ENCODE data around the gene CAMTA1. TPM values are rescaled to one million over a fixed set of nuclear protein-coding genes. Genes with fewer than 3 reads are reported as not detected.

The CAMTA1 gene
- total and polyA plus RNA-seq, 4 donors, result 48.1 to 140 (median 52.3) TPM

GRCh38 chr1:7313826-7314225 lies 528.6 kb downstream of the CAMTA1 start:
- Histone ChIP-seq H3K9ac (ENCODE audit: insufficient read depth in 1 of 2, low read length in 2 of 2) (no peak overlapping the region), H3K4me3 (no peak overlapping the region), H3K27ac (ENCODE audit: low read depth in 1 of 2, low read length in 1 of 2) (no peak overlapping the region), H3K27me3 (ENCODE audit: control insufficient read depth in 3 of 3, insufficient read depth in 3 of 3, low read length in 2 of 3) (no peaks in the 10 kb centered on the region), H3K9me3 (ENCODE audit: control insufficient read depth in 4 of 4, insufficient read depth in 3 of 4, low read length in 3 of 4) (no peaks in the 10 kb centered on the region), H3K4me1 (ENCODE audit: control insufficient read depth in 5 of 5, insufficient read depth in 5 of 5, low read length in 5 of 5) (no peaks in the 10 kb centered on the region), H3K36me3 (ENCODE audit: control insufficient read depth in 4 of 4, insufficient read depth in 4 of 4, low read length in 4 of 4) (no peaks in the 10 kb centered on the region)
- no peak for TF ChIP-seq CTCF (IDR thresholded peaks at IDR 0.05; ENCODE audit: control extremely low read depth, extremely low read depth)
- no peak for DNase-seq
- ATAC-seq (ENCODE audit: insufficient read depth, low FRiP score), result no peak
- 91 to 95% methylated on average over 5 of the region's 5 CpGs for WGBS, 2 donors

GRCh38 chr1:7315316-7315715 lies 530.1 kb downstream of the CAMTA1 start:
- Histone ChIP-seq H3K27ac (ENCODE audit: low read depth in 1 of 2, low read length in 1 of 2) (no peak overlapping the region), H3K4me3 (no peak overlapping the region), H3K4me1 (ENCODE audit: control insufficient read depth in 5 of 5, insufficient read depth in 5 of 5, low read length in 5 of 5) (no peaks in the 10 kb centered on the region), H3K27me3 (ENCODE audit: control insufficient read depth in 3 of 3, insufficient read depth in 3 of 3, low read length in 2 of 3) (no peaks in the 10 kb centered on the region), H3K36me3 (ENCODE audit: control insufficient read depth in 4 of 4, insufficient read depth in 4 of 4, low read length in 4 of 4) (no peaks in the 10 kb centered on the region), H3K9me3 (ENCODE audit: control insufficient read depth in 4 of 4, insufficient read depth in 3 of 4, low read length in 3 of 4) (no peaks in the 10 kb centered on the region), H3K9ac (ENCODE audit: insufficient read depth in 1 of 2, low read length in 2 of 2) (no peak overlapping the region)
- TF ChIP-seq CTCF (IDR thresholded peaks at IDR 0.05; ENCODE audit: control extremely low read depth, extremely low read depth), result no peak
- DNase-seq (no peak), ATAC-seq (ENCODE audit: insufficient read depth, low FRiP score) (no peak)
- WGBS, 2 donors, result 87 to 91% methylated on average over 4 of the region's 4 CpGs

- no peak for TF ChIP-seq CTCF (IDR thresholded peaks at IDR 0.05; ENCODE audit: control extremely low read depth, extremely low read depth)
Measured at GRCh38 chr1:7315946-7316345, 530.7 kb downstream of the CAMTA1 start.

GRCh38 chr1:7317888-7318287 lies 532.6 kb downstream of the CAMTA1 start:
- H3K9me3 ChIP-seq (ENCODE audit: control insufficient read depth in 4 of 4, insufficient read depth in 3 of 4, low read length in 3 of 4), result no peaks in the 10 kb centered on the region
- H3K9ac ChIP-seq (ENCODE audit: insufficient read depth in 1 of 2, low read length in 2 of 2), result no peak overlapping the region
- no peak overlapping the region for H3K27ac ChIP-seq (ENCODE audit: low read depth in 1 of 2, low read length in 1 of 2)
- TF ChIP-seq CTCF (IDR thresholded peaks at IDR 0.05; ENCODE audit: control extremely low read depth, extremely low read depth), result no peak
- 82 to 84% methylated on average over 2 of the region's 2 CpGs for WGBS, 2 donors
- DNase-seq (no peak), ATAC-seq (ENCODE audit: insufficient read depth, low FRiP score) (no peak)
- H3K27me3 ChIP-seq (ENCODE audit: control insufficient read depth in 3 of 3, insufficient read depth in 3 of 3, low read length in 2 of 3), result no peaks in the 10 kb centered on the region
- H3K4me3 ChIP-seq, result no peak overlapping the region
- no peaks in the 10 kb centered on the region for H3K36me3 ChIP-seq (ENCODE audit: control insufficient read depth in 4 of 4, insufficient read depth in 4 of 4, low read length in 4 of 4)
- no peaks in the 10 kb centered on the region for H3K4me1 ChIP-seq (ENCODE audit: control insufficient read depth in 5 of 5, insufficient read depth in 5 of 5, low read length in 5 of 5)

More at GRCh38 chr1:7315946-7316345, 530.7 kb downstream of the CAMTA1 start:
- no peaks in the 10 kb centered on the region for H3K4me1 ChIP-seq (ENCODE audit: control insufficient read depth in 5 of 5, insufficient read depth in 5 of 5, low read length in 5 of 5)
- no peaks in the 10 kb centered on the region for H3K27me3 ChIP-seq (ENCODE audit: control insufficient read depth in 3 of 3, insufficient read depth in 3 of 3, low read length in 2 of 3)
- no peak overlapping the region for H3K27ac ChIP-seq (ENCODE audit: low read depth in 1 of 2, low read length in 1 of 2)
- 93 to 96% methylated on average over 6 of the region's 6 CpGs for WGBS, 2 donors
- DNase-seq, result no peak
- no peaks in the 10 kb centered on the region for H3K9me3 ChIP-seq (ENCODE audit: control insufficient read depth in 4 of 4, insufficient read depth in 3 of 4, low read length in 3 of 4)
- no peak overlapping the region for H3K4me3 ChIP-seq
- no peak for ATAC-seq (ENCODE audit: insufficient read depth, low FRiP score)
- H3K9ac ChIP-seq (ENCODE audit: insufficient read depth in 1 of 2, low read length in 2 of 2), result no peak overlapping the region
- no peaks in the 10 kb centered on the region for H3K36me3 ChIP-seq (ENCODE audit: control insufficient read depth in 4 of 4, insufficient read depth in 4 of 4, low read length in 4 of 4)

All from lung (tissue), 12 donors.